GM18858 (cell line): ENCODE measurements around the gene ITFG1.

Experiments used
- ATAC-seq: cut with Tn5 transposase; IDR thresholded peaks from one replicate; pipeline ENCODE4 v1.9.1; 2021; ENCODE audit not compliant: unreplicated experiment

ITFG1 gene

DNA sequence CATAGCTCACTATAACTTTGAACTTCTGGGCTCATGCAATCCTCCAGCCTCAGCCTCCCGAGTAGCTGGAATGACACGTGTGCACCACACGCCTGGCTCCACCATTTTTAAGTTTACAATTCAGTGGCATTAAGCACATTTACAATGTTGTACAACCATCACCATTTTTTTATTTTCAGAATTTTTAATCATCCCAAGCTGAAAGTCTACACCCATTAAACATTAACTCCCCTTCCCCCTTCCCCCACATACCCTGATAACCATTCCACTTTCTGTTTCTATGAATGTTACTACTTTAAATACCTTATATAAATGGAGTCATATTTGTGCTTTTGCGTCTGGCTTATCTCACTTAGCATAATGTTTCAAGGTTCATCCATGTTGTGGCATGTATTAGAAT, 335.1 kb downstream of the ITFG1 start:
- no peak for ATAC-seq

- no peak for ATAC-seq
These were observed 347.7 kb downstream of the ITFG1 start for GRCh38 chr16:47113130-47113529.

DNA sequence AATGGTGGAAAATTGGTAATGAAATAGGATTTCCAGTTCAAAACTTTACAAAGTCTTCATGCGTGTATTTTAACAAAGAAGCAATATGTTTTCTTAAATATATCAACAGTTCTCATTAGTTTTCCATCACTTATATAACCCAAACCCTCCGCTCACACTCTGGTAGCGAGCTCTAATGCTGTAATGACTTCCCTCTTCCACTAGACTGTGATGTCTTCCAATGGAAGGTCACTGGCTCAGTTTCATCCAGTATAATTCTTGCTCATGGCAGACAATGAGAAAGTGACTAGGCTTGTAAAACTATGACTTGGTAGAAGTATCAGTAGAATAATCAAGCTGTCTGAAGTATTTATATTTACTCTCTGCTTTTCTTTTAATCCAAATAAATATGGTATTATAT, 349.9 kb downstream of the ITFG1 start:
- ATAC-seq: no peak

- no peak for ATAC-seq
These were observed 351.5 kb downstream of the ITFG1 start for GRCh38 chr16:47109361-47109760.
